Activated CD8-positive, alpha-beta T cell treated with anti-CD3 and anti-CD28 coated beads for 36 hours (primary cell): Measurements from ENCODE around the gene CDC42BPB. TPM values are rescaled to one million over a fixed set of nuclear protein-coding genes. Genes with fewer than 3 reads are reported as not detected.

Experiments
- ATAC-seq: fragments of 200-7000 bp; cut with Tn5 transposase; one replicate; pipeline ENCODE4 v1.10.0; 2021; ENCODE audit warnings: mild to moderate bottlenecking, moderate library complexity
- CTCF ChIA-PET: fragments of 350-600 bp; sonication (Branson Sonifier 250); formaldehyde crosslinking; loops from one replicate; lab custom pipeline; 2021; ENCODE audit warnings: antibody characterized with exemption; lab: Charles Lee
- POLR2A ChIA-PET: fragments of 350-600 bp; sonication (Branson Sonifier 250); formaldehyde crosslinking; loops from one replicate; lab custom pipeline; 2021; ENCODE audit warnings: antibody characterized with exemption; lab: Charles Lee
- DNase-seq: peaks from one replicate; pipeline ENCODE4 v3.0.0-alpha.2; 2020
- H3K27ac Mint-ChIP-seq: one replicate; pipeline ENCODE4 v1.8.0; 2021; ENCODE audit warnings: mild to moderate bottlenecking, mixed read lengths
- H3K27me3 Mint-ChIP-seq: one replicate; pipeline ENCODE4 v1.8.0; 2021; ENCODE audit warnings: mixed read lengths
- H3K36me3 Mint-ChIP-seq: one replicate; pipeline ENCODE4 v1.8.0; 2021; ENCODE audit warnings: low read depth, mixed read lengths
- H3K4me1 Mint-ChIP-seq: one replicate; pipeline ENCODE4 v1.8.0; 2021; ENCODE audit warnings: low read depth, mixed read lengths
- H3K4me3 Mint-ChIP-seq: one replicate; pipeline ENCODE4 v1.8.0; 2021; ENCODE audit warnings: mild to moderate bottlenecking, moderate library complexity, mixed read lengths
- H3K9me3 Mint-ChIP-seq: one replicate; pipeline ENCODE4 v1.8.0; 2021; ENCODE audit warnings: mixed read lengths
- intact Hi-C: fragments of 100-400 bp; cut with micrococcal nuclease; formaldehyde crosslinking; loops from one replicate; pipeline ENCODE4 v1.10.0; 2022
- total RNA-seq, 2 experiments: library from RNA; stranded (reverse); gene quantifications; one replicate each; pipeline ENCODE4 v1.2.3, GENCODE V29; 2021
- TF ChIP-seq, protein P1 (sequence below): fragments of 200-600 bp; IDR thresholded peaks from one replicate; pipeline ENCODE4 v1.8.0; 2022; ENCODE audit warnings: antibody characterized with exemption, mild to moderate bottlenecking

CDC42BPB gene
- total RNA-seq, 2 experiments from 2014 or later, result 0.72 to 0.96 TPM

DNA sequence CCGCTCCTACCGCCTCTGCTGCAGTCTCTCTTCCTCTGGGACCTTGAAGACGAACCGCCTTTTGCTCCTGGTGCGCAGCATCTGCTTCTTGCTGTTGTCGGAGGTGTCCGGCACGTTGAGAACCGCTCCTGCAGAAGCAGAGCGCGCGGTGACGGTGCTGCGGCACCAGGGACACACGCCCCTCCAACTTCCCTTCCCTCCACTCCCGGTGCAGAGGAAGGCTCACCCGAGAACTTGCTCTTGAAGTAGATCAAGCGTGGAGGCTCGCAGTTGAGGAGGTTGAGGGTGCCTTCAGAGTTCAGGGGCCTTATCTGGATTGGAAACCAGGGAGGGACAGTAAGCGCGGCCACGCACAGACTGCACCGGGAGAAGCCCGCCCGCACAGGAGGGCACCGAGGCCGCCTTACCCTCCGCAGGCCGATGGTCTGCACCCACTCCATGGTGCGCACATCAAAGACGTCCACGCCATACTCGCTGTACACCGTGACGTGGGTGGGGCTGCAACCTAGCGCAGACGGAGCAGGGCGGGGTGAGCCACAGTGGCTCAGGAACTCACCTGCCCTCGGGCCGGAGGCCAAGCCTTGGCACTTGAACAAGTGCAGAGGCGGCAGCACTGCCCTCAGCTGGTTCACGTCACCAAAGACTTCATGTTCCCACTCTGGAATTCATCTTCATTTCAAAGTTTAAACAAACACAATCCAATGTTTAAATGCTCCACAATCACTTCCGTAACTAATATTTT, 117.4 kb downstream of the CDC42BPB start:
- Mint-ChIP-seq H3K27ac (no peak overlapping the region), H3K4me3 (no peak overlapping the region), H3K9me3 (no peaks in the 10 kb centered on the region), H3K27me3 (no peaks in the 10 kb centered on the region), H3K4me1 (no peaks in the 10 kb centered on the region), H3K36me3 (no peaks in the 10 kb centered on the region)
- intact Hi-C loops, result no loop called here
- ATAC-seq (no peak), DNase-seq (no peak)
- TF ChIP-seq, protein P1, sequence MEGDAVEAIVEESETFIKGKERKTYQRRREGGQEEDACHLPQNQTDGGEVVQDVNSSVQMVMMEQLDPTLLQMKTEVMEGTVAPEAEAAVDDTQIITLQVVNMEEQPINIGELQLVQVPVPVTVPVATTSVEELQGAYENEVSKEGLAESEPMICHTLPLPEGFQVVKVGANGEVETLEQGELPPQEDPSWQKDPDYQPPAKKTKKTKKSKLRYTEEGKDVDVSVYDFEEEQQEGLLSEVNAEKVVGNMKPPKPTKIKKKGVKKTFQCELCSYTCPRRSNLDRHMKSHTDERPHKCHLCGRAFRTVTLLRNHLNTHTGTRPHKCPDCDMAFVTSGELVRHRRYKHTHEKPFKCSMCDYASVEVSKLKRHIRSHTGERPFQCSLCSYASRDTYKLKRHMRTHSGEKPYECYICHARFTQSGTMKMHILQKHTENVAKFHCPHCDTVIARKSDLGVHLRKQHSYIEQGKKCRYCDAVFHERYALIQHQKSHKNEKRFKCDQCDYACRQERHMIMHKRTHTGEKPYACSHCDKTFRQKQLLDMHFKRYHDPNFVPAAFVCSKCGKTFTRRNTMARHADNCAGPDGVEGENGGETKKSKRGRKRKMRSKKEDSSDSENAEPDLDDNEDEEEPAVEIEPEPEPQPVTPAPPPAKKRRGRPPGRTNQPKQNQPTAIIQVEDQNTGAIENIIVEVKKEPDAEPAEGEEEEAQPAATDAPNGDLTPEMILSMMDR, result no peak
- ChIA-PET CTCF (no interaction called here), POLR2A (no interaction called here)

DNA sequence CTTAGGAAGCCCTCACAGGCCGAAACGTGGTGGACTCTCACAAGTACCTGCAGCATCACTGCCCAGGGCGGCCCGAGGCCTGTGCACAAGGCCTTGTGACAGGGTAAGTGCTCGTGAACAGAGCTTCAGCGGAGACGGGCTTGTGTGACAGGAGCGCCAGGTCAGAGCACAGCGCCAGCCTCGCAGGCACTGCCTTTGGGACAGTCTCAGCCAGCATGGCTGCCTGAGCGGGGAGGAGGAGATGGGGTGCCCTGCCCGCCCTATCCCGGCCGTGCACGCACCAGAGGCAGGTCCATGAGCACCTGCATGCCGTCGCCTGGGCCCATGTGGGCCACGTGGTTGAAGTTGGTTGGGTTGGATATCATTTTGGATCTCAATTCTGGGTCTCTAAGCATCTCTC, 118.0 kb downstream of the CDC42BPB start:
- H3K36me3 Mint-ChIP-seq, result no peaks in the 10 kb centered on the region
- TF ChIP-seq, protein P1, result no peak
- POLR2A ChIA-PET, result no interaction called here
- intact Hi-C loops, result no loop called here
- DNase-seq (no peak), ATAC-seq (no peak)
- no peaks in the 10 kb centered on the region for H3K9me3 Mint-ChIP-seq
- no peaks in the 10 kb centered on the region for H3K4me1 Mint-ChIP-seq
- H3K27me3 Mint-ChIP-seq, result no peaks in the 10 kb centered on the region
- no peak overlapping the region for H3K4me3 Mint-ChIP-seq
- H3K27ac Mint-ChIP-seq, result no peak overlapping the region
- CTCF ChIA-PET, result no interaction called here

DNA sequence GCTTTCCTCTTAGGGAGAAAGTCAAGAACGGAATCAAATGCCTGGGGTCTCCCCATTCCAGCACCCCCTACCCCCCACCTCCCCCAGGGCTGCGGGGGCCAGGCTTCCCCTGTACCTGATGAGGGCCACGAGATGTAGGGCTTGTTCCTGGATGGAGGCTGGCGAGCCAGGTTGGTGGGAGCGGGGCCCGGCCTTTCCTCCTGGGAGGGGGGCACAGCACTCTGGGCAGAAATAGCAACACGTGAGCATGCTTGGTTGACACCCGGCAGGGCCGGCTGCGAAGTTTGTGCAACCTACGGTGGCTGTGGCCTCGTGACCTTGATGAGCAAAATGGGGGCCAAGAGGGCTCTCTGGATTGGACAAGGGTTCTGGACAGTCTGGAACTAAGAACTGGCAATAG, 119.2 kb downstream of the CDC42BPB start:
- POLR2A ChIA-PET, result no interaction called here
- DNase-seq, result no peak
- no peak overlapping the region for H3K4me3 Mint-ChIP-seq
- intact Hi-C loops, result no loop called here
- no peaks in the 10 kb centered on the region for H3K36me3 Mint-ChIP-seq
- TF ChIP-seq, protein P1, result no peak
- H3K27me3 Mint-ChIP-seq, result no peaks in the 10 kb centered on the region
- no peak overlapping the region for H3K27ac Mint-ChIP-seq
- H3K4me1 Mint-ChIP-seq, result no peaks in the 10 kb centered on the region
- ATAC-seq, result no peak
- CTCF ChIA-PET, result no interaction called here
- no peaks in the 10 kb centered on the region for H3K9me3 Mint-ChIP-seq

DNA sequence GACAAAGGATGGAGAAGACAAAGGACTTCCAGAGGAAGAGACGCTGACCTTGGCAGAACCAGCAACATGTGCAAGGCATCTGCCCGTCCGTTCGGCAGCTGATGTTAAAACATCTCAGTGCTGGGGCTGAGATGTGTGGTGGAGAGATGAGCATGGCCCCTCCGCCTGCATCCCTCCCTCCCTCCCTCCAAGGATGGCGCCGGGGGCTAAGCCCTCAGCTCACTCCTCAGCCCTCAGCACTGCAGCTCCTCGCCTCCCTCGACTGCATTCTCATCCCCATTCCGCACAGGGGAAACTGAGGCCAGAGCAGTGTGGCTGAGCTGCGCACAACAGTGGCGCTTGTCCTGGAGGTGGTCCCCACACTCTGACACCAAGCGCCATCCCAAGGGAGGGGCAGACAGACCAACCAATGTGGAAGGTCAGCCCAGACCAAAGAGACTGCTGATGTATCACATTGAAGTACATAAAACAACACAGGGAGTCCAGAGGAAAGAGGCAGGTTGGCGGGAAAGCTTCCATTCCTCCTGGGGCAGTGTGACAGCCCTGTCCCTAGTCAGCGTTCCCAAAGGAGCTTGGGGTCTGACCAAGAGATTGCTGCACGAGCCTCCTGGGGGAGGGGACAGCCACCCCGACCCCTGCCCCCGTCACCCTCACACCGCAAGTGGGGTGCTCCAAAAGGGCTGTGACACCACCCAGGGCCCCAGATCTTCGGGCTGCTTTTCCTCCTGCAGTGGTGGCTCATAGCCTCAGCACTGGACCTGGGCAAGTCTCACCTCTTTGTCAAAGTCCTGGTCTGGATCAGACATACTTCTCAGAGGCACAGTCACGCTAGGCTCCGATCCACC, 119.8 kb downstream of the CDC42BPB start:
- H3K36me3 Mint-ChIP-seq, result no peaks in the 10 kb centered on the region
- TF ChIP-seq, protein P1, result no peak
- ATAC-seq (no peak), DNase-seq (no peak)
- intact Hi-C loops, result no loop called here
- ChIA-PET CTCF (no interaction called here), POLR2A (no interaction called here)
- no peaks in the 10 kb centered on the region for H3K9me3 Mint-ChIP-seq
- H3K4me3 Mint-ChIP-seq, result no peak overlapping the region
- no peaks in the 10 kb centered on the region for H3K4me1 Mint-ChIP-seq
- no peaks in the 10 kb centered on the region for H3K27me3 Mint-ChIP-seq
- no peak overlapping the region for H3K27ac Mint-ChIP-seq

DNA sequence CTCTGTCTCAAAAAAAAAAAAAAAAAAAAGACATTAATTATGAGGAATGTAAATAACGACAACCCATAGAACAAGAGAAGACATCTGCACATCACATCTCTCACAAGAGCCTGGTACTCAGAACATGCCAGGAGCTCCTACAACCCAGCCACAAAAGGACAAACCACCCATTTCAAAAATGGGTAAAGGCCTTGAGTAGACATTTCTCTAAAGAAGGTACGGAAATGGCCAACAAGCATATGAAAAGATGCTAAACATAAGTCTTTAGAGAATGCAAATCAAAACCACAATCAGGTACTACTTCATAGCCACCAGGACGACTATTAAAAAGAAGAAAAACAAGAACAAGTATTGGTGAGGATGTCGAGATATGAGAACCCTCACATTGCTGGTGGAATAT, 121.6 kb downstream of the CDC42BPB start:
- CTCF ChIA-PET, result interaction anchor here (0.6 kb wide), 1 partner anchor 163 kb away, joined by 3 read pairs; no protein-coding TSS in a partner anchor
- H3K4me3 Mint-ChIP-seq, result no peak overlapping the region

More for the DNA sequence above, 121.6 kb downstream of the CDC42BPB start:
- DNase-seq (no peak), ATAC-seq (no peak)
- Mint-ChIP-seq H3K27me3 (peaks cover 3% of the 10 kb centered on the region), H3K36me3 (no peaks in the 10 kb centered on the region), H3K4me1 (no peaks in the 10 kb centered on the region), H3K9me3 (no peaks in the 10 kb centered on the region), H3K27ac (no peak overlapping the region)
- TF ChIP-seq, protein P1, result no peak
- POLR2A ChIA-PET, result interaction anchor here (0.8 kb wide), 1 partner anchor 8 kb away, joined by 3 read pairs; no protein-coding TSS in a partner anchor
- intact Hi-C loops, result no loop called here
